Measurements from ENCODE around the gene PDK1. TPM values are rescaled to one million over a fixed set of nuclear protein-coding genes. Genes with fewer than 3 reads are reported as not detected.
A peak's percentile ranks its signal among the peaks of the same experiment; 100 is the strongest.

Gene PDK1
- total RNA-seq, 1 donor from 2014 or later, result 22.0 TPM

- DNase-seq, result no peak
- Mint-ChIP-seq H3K27me3 (ENCODE audit: unreplicated experiment) (peaks cover 3% of the 10 kb centered on the region), H3K4me1 (ENCODE audit: low read depth, unreplicated experiment) (no peaks in the 10 kb centered on the region), H3K9me3 (ENCODE audit: unreplicated experiment) (peaks cover 2% of the 10 kb centered on the region), H3K36me3 (ENCODE audit: unreplicated experiment) (peaks cover 14% of the 10 kb centered on the region), H3K4me3 (ENCODE audit: unreplicated experiment) (no peak overlapping the region), H3K27ac (ENCODE audit: unreplicated experiment) (no peak overlapping the region)
- TF ChIP-seq, protein P1, sequence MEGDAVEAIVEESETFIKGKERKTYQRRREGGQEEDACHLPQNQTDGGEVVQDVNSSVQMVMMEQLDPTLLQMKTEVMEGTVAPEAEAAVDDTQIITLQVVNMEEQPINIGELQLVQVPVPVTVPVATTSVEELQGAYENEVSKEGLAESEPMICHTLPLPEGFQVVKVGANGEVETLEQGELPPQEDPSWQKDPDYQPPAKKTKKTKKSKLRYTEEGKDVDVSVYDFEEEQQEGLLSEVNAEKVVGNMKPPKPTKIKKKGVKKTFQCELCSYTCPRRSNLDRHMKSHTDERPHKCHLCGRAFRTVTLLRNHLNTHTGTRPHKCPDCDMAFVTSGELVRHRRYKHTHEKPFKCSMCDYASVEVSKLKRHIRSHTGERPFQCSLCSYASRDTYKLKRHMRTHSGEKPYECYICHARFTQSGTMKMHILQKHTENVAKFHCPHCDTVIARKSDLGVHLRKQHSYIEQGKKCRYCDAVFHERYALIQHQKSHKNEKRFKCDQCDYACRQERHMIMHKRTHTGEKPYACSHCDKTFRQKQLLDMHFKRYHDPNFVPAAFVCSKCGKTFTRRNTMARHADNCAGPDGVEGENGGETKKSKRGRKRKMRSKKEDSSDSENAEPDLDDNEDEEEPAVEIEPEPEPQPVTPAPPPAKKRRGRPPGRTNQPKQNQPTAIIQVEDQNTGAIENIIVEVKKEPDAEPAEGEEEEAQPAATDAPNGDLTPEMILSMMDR (IDR thresholded peaks at IDR 0.05; ENCODE audit: partially characterized antibody, unreplicated experiment), result no peak
These were observed 4.6 kb upstream of the PDK1 start for GRCh38 chr2:172551271-172551670.

DNA sequence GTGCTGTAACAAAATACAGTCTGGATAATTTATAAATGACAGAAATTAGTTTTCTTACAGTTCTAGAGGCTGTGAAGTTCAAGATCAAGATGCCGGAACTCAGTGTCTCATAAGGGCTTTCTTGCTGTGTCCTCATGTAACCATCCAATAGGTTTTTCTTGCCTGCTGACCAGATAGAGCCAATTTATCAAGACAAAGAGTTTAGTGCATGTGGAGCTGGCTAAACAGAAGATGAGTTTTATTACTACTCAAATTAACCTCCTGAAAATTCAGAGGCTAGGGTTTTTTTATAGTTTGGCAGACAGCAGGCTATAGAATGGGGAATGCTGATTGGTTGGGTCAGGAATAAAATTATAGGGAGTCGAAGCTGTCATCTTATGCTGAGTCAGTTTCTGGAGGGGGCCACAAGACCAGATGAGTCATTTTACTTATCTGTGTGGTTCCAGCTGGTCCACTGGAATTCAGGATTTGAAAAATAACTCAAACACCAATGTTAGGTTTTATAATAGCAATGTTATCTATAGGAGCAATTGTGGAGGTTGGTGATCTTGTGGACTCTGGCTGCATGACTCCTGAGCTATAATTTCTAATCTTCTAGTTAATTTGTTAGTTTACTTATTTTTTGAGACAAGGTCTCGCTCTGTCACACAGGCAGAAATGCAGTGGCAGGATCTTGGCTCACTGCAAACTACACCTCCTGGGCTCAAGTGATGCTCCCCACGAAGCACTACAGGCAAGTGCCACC, 3.2 kb upstream of the PDK1 start:
- peaks cover 3% of the 10 kb centered on the region for H3K27me3 Mint-ChIP-seq (ENCODE audit: unreplicated experiment)
- no peak overlapping the region for H3K4me3 Mint-ChIP-seq (ENCODE audit: unreplicated experiment)
- H3K4me1 Mint-ChIP-seq (ENCODE audit: low read depth, unreplicated experiment), result peaks cover 2% of the 10 kb centered on the region
- H3K27ac Mint-ChIP-seq (ENCODE audit: unreplicated experiment), result no peak overlapping the region
- no peak for DNase-seq
- peaks cover 8% of the 10 kb centered on the region for H3K36me3 Mint-ChIP-seq (ENCODE audit: unreplicated experiment)
- TF ChIP-seq, protein P1 (IDR thresholded peaks at IDR 0.05; ENCODE audit: partially characterized antibody, unreplicated experiment), result no peak
- H3K9me3 Mint-ChIP-seq (ENCODE audit: unreplicated experiment), result no peaks in the 10 kb centered on the region

DNA sequence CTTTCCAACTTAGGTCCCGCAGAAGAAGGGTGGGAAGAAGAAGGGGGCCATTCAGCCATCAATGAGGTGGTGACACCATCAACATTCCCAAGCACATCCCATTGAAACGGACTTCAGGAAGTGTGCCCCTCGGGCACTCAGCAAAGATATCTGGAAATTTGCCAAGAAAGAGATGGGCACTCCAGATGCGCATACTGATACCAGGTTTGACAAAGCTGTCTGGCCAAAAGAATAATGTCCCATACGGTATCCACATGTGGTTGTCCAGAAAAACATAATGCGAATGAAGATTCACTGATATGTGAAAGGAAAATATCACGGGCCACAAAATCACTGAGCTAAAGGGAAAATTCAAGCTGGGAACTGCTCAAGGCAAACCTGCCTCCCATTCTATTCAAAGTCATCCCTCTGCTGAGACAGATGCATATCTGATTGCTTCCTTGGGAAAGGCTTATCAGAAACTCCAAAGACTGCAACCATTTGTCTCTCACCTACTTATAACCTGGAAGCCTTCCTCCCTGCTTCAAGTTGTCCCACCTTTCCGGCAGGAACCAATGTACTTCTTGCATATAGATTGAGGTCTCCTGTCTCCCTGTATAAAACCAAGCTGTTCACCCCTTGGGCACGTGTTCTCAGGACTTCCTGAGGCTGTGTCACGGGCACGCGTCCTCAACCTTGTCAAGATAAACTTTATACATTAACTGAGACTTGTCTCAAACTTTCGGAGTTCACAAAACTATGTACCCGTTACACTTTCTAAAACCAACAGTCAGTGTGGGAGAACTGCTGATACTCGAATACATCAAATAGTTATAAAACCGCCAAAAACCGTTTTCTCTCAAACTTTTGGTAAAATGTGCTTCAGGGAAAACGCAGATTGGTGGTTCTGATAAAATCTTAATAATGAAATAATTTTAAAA, 1.3 kb upstream of the PDK1 start:
- Mint-ChIP-seq H3K4me1 (ENCODE audit: low read depth, unreplicated experiment) (peaks cover 2% of the 10 kb centered on the region), H3K27ac (ENCODE audit: unreplicated experiment) (no peak overlapping the region)

DNA sequence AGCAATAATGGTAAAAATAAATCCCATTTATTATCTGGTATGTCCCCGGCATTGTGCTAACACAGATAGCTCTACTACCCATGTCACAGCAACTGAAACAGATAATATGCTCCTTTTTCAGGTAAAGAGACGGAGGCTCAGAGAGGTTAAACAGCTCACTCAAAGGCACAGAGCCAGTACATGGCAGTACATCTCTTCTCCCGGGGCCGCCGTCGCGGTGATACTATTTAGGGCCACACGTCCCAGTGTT, 693 bp upstream of the PDK1 start:
- peak overlapping the region; percentile 98 for H3K27ac Mint-ChIP-seq (ENCODE audit: unreplicated experiment)
- H3K27me3 Mint-ChIP-seq (ENCODE audit: unreplicated experiment), result peaks cover 3% of the 10 kb centered on the region
- DNase-seq, result no peak

More for the DNA sequence above, 1.3 kb upstream of the PDK1 start:
- TF ChIP-seq, protein P1 (IDR thresholded peaks at IDR 0.05; ENCODE audit: partially characterized antibody, unreplicated experiment), result no peak
- Mint-ChIP-seq H3K4me3 (ENCODE audit: unreplicated experiment) (no peak overlapping the region), H3K9me3 (ENCODE audit: unreplicated experiment) (no peaks in the 10 kb centered on the region), H3K36me3 (ENCODE audit: unreplicated experiment) (no peaks in the 10 kb centered on the region), H3K27me3 (ENCODE audit: unreplicated experiment) (peaks cover 3% of the 10 kb centered on the region)
- DNase-seq, result no peak

More for the DNA sequence above, 693 bp upstream of the PDK1 start:
- no peaks in the 10 kb centered on the region for H3K9me3 Mint-ChIP-seq (ENCODE audit: unreplicated experiment)
- no peaks in the 10 kb centered on the region for H3K36me3 Mint-ChIP-seq (ENCODE audit: unreplicated experiment)
- peaks cover 2% of the 10 kb centered on the region for H3K4me1 Mint-ChIP-seq (ENCODE audit: low read depth, unreplicated experiment)
- peak overlapping the region; percentile 98 for H3K4me3 Mint-ChIP-seq (ENCODE audit: unreplicated experiment)
- TF ChIP-seq, protein P1 (IDR thresholded peaks at IDR 0.05; ENCODE audit: partially characterized antibody, unreplicated experiment), result no peak
